ENCODE results near the gene LYRM4. TPM values are rescaled to one million over a fixed set of nuclear protein-coding genes. Genes with fewer than 3 reads are reported as not detected.

The LYRM4 gene
- total and polyA plus RNA-seq, 9 of the 15 experiments (the other 6 are each of a cell fraction or from before 2014, with no cell fraction given): 24.2 to 69.4 (median 41.8) TPM

GRCh38 chr6:5116243-5116991 is 144.3 kb downstream of the LYRM4 start:
- POLR2A ChIA-PET: interaction anchor here (0.6 kb wide), 1 partner anchor 12 kb away, joined by 4 read pairs; no protein-coding TSS in a partner anchor
- Histone ChIP-seq H3K9me1 (ENCODE audit: control insufficient read depth, insufficient read depth, low read length) (no peaks in the 10 kb centered on the region), H3K36me3 (ENCODE audit: control insufficient read depth, insufficient read depth, low read length) (no peaks in the 10 kb centered on the region; the same call in 2 of the 3 replicates), H3K9ac (ENCODE audit: insufficient read depth in 1 of 2, low read depth in 2 of 2, low read length in 2 of 2) (no peak overlapping the region), H3K79me2 (ENCODE audit: control insufficient read depth, insufficient read depth, low read length) (no peaks in the 10 kb centered on the region), H3K4me3 (no peak overlapping the region), H2AFZ (ENCODE audit: low read depth, low read length) (no peak overlapping the region), H3K4me2 (ENCODE audit: insufficient read depth, low read length) (no peak overlapping the region), H3K4me1 (replicated peaks in 1 of 2; ENCODE audit: control insufficient read depth in 2 of 2, insufficient read depth in 2 of 2, low read length in 2 of 2) (peaks cover 0 to 2% of the 10 kb centered on the region in 2 experiments; a peak in 2 of 5 replicates), H3K9me3 (replicated peaks; ENCODE audit: control insufficient read depth, insufficient read depth, low read depth, low read length) (no peaks in the 10 kb centered on the region), H4K20me1 (replicated peaks; ENCODE audit: control insufficient read depth, insufficient read depth, low read length) (peaks cover 11% of the 10 kb centered on the region), H3K27ac (ENCODE audit: extremely low read depth, low read depth, low read length) (no peak overlapping the region), H3K27me3 (ENCODE audit: control insufficient read depth in 2 of 2, insufficient read depth in 2 of 2, low read length in 2 of 2) (no peaks in the 10 kb centered on the region)
- WGBS (ENCODE audit: insufficient coverage, low coverage, missing lambda C conversion rate): 88% methylated on average over 9 of the region's 9 CpGs
- no peak for FAIRE-seq
- DNase-seq (ENCODE audit: extremely low read depth in 1 of 4, low spot score in 3 of 4): no peak
- intact Hi-C loops (cut with micrococcal nuclease) (no loop called here), in situ Hi-C loops (cut with MboI) (no loop called here)
- CTCF ChIA-PET (ENCODE audit: low intra/inter-chr PET ratio): no interaction called here
- no peak for ATAC-seq
- no TSS peak for BruUV-seq (replicated peaks)
- no peak for TF ChIP-seq KDM1A (IDR thresholded peaks at IDR 0.05)
- no peak for TF ChIP-seq SMAD1 (IDR thresholded peaks at IDR 0.05; ENCODE audit: low read depth, low read length, partially characterized antibody)
- TF ChIP-seq TCFL5 (CRISPR knock-in tag; conservative IDR thresholded peaks at IDR 0.05): no peak
- TF ChIP-seq CHD1 (IDR thresholded peaks at IDR 0.05; ENCODE audit: low read length): no peak
- TF ChIP-seq AFF1 (IDR thresholded peaks at IDR 0.05; ENCODE audit: low read depth in 1 of 2, partially characterized antibody in 2 of 2): no peak
- no peak for TF ChIP-seq ZFP30 (CRISPR knock-in tag; IDR thresholded peaks at IDR 0.05; ENCODE audit: borderline replicate concordance)
- no peak for TF ChIP-seq ETV6 (IDR thresholded peaks at IDR 0.05; ENCODE audit: borderline replicate concordance in 1 of 2, low read depth in 2 of 2, low read length in 1 of 2)
- no peak for TF ChIP-seq ETV6 (CRISPR knock-in tag; IDR thresholded peaks at IDR 0.05; ENCODE audit: borderline replicate concordance)
- no peak for TF ChIP-seq BHLHE40 (IDR thresholded peaks at IDR 0.05; ENCODE audit: low read length)
- no peak for TF ChIP-seq PHF20 (IDR thresholded peaks at IDR 0.05; ENCODE audit: partially characterized antibody)
- TF ChIP-seq DEAF1 (CRISPR knock-in tag; IDR thresholded peaks at IDR 0.05): no peak
- no peak for TF ChIP-seq NR2C2 (CRISPR knock-in tag; IDR thresholded peaks at IDR 0.05)
- no peak for TF ChIP-seq NR2C2 (tag; IDR thresholded peaks at IDR 0.05)
- no peak for TF ChIP-seq PATZ1 (CRISPR knock-in tag; IDR thresholded peaks at IDR 0.05; ENCODE audit: borderline replicate concordance)

Data from K562 (cell line).